IPS-18c (cell line): ENCODE data around the gene PARVA.
"Not testable (repeated sequence)": the region's sequence is repeated elsewhere in the genome, so short reads cannot be mapped to it uniquely, and the experiment has no call there.

Experiments
- H3K4me3 ChIP-seq: 2 replicates; pipeline ENCODE4 v1.7.0; 2013; ENCODE audit warnings: low read depth, mild to moderate bottlenecking, low read length, moderate library complexity; ENCODE audit not compliant: insufficient read depth
- H3K9me3 ChIP-seq: one replicate; pipeline ENCODE4 v1.6.1; 2013; ENCODE audit warnings: mild to moderate bottlenecking, low read length, moderate library complexity; ENCODE audit not compliant: control insufficient read depth, insufficient read depth

PARVA gene

GRCh38 chr11:12377106-12377823 is at the start of gene PARVA:
PARVA (plus strand) TSS chr11:12377571; CDS start chr11:12377648, 77 bp downstream.
- Histone ChIP-seq H3K9me3 (no peaks in the 10 kb centered on the region), H3K4me3 (peak within 1 kb of the TSS; percentile 81)

- H3K4me3 ChIP-seq = no peak overlapping the region
- H3K9me3 ChIP-seq = no peaks in the 10 kb centered on the region
These were observed 48.2 kb upstream of the PARVA start for GRCh38 chr11:12329169-12329568.

DNA sequence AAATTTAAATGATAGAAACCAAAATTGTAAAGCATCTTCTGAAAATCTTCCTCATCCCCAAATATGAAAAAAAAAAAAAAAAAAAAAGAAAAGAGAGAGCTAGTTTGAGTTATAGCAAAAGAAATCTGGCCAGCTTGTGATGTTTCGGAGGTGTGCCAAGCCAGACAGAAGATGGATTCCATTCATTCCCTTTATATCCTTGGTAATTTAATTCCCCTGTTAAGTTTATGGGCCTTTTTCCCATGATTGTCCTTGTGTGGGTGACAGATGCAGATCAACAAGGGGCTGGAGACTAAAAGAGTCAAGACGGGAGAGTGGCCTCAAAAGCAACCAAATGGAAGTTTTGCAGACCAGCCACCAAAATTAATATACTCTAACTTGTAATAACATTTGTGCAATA is 47.6 kb upstream of the PARVA start:
- H3K4me3 ChIP-seq = no peak overlapping the region

GRCh38 chr11:12330485-12331231 is 46.7 kb upstream of the PARVA start:
- Histone ChIP-seq H3K9me3 (no peaks in the 10 kb centered on the region), H3K4me3 (no peak overlapping the region)

More for the DNA sequence above, 47.6 kb upstream of the PARVA start:
- H3K9me3 ChIP-seq = no peaks in the 10 kb centered on the region

DNA sequence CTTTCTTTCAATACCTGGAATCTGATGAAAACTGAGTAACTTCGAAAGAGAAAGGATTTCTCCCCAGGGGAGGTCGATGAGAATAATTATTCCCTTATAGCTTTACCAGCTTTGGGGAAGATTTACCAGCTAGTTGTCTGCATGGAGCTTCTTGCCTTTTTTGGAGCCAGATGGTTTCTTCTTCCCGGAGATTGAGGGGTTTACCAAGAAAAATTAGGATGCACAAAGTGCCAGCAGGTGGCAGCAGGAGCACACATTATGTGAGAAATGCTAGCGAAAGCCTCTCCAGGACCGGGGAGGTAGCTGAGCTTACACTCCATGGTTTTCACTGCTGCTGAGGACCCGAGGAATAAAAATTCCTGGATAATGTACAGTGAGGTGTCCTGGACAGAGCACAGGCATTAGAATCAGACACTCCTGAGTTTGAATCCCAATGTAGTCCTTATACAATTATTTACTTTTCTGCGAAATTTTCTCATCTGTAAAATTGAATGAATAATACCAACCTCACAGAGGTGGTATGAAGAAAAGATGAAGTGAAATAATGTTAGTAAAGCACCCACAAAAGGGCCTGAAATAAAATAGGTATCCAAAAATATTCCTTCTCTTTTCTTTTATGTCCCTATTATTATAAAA is 46.0 kb upstream of the PARVA start:
- Histone ChIP-seq H3K4me3 (no peak overlapping the region), H3K9me3 (no peaks in the 10 kb centered on the region)

- Histone ChIP-seq H3K4me3 (no peak overlapping the region), H3K9me3 (no peaks in the 10 kb centered on the region)
These were observed 33.8 kb upstream of the PARVA start for GRCh38 chr11:12343526-12343925.

DNA sequence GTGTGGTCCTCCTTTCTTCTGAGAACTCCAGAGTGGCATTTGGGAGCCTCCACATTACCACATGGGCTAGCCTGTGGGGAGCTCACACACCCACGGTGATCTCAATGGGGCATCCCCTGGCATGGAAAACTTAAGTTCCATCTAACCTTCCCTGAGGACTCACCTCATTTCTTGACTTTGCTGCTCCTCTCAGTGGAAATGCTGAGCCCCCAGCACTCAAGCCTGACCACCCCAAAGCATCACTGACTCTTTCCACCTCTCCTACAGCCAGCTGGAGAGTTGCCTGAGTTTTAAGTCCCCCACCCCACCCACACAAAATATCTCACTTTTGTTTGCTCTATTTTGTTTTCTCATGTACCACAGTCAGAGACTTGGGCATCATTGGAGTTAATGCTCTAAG is 23.8 kb upstream of the PARVA start:
- H3K4me3 ChIP-seq = no peak overlapping the region
- H3K9me3 ChIP-seq = no peaks in the 10 kb centered on the region

DNA sequence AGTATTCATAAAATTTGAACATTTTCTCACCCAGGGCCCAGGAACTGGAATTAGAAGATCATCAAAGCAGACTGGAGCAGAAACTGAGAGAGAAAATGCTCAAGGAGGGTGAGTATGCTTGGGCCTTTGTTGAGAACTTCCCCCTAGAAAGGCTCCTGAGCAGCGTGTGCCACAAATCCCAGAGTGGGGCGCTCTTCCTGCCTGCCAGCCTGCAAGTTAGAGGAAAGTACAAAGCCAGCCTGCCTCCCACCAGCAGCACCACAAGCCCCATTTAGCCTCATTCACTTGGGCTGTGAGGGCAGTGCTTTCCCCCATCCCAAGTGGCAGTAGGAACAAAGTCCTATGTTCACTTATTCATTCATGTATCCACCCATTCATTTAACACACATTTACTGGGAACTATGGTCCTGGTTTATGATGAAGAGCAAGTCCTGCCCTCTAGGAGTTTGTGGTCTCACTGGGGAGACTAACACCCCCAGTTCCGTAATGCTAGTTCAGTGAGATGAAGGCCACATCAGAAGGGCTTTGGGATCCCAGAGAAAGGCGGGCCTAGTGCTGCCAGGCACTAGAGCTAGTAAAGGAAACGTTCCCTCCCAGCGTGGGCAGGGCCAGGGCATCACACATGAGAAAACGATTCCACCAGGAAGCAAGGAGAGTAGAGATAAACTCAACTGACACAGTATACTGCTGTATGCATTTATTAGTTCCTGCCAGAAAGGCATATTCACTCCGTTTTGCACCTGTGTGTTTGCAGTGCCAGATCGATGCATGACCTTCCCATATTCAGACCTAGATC is 22.4 kb upstream of the PARVA start:
- no peak overlapping the region for H3K4me3 ChIP-seq
- H3K9me3 ChIP-seq = no peaks in the 10 kb centered on the region

DNA sequence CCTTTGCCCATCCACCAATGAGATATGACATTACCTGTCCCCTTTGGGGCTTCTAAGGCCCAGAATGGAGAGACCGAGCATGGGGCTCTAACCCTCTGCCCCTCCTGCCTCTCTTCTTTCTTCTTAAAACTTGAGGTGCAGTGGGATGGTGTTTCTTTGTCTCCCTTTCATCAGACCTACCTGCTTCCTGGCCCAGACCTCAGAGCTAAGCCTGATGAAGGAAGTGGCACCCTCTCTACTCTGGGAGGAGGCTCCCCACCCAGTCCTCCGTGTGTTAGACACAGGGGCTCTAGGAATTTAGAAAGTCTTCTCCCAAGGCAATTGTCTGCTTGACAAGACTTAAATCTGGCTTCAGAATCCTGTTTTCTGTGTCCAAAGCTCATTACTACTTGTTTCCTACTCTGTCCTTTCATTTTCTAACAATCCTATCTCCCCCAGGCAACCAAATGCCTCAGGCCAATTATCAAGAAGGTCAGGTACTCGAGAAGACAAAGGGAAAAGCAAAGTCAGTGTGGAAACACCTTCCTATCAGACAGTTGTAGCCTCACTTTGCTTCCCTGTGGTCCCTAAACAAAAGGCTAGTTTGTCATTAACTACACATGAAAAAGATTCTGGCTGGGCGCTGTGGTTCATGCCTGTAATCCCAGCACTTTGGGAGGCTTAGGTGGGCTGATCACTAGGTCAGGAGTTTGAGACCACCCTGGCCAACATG is 20.3 kb upstream of the PARVA start:
- no peak overlapping the region for H3K4me3 ChIP-seq
- no peaks in the 10 kb centered on the region for H3K9me3 ChIP-seq

DNA sequence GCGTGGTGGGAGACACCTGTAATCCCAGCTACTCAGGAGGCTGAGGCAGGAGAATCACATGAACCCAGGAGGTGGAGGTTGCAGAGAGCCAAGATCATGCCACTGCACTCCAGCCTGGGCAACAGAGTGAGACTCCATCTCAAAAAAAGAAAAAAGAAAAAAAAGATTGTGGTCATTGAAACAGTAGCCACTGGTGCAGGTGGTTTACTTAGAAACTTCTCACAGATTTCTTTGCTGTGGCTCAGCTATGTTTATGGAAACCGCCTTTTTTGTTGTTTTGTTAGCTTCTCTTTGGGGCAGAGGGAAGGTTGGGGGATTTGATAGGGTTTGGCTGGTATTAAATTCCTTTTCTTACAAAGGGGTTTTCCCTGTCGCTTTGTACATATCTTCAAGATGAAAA is 19.7 kb upstream of the PARVA start:
- not testable (repeated sequence) for H3K9me3 ChIP-seq, H3K4me3 ChIP-seq

DNA sequence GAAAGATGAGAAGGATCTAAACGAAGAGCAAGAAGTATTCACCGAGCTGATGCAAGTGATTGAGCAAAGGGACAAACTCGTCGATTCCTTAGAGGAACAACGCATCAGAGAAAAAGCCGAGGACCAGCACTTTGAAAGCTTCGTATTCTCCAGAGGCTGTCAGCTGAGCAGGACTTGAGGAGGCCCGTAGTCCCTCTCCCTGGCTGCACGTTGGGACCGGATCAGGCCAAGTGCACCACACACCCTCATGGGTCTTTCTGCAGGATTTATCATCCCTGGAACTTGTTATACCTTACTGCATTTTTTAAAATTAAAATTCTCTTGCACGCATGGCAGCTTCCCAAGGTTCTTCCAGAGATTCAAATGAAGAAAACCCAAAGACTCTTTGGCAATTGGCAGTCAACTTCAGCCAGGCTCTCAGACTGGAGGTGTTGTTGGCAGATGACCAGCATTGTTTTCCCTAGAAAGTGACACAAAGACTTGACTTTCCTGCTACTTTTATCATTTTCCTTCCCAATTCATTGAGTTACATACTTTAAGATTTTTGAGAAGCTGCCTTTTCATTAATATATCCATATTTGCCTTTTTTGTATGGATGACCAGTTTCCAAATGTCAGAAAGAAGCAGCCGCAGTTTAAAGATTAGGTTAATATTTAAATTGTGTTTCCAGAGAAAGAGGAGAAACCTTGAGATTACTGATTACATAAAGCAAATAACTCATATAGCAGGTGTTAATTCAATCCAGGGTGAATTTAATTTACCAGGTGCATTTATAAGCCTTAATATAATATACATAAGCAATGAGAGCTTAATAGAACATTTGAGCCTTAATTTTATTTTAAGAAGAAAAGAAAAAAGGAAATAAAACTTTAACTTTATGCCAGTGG is 18.8 kb upstream of the PARVA start:
- H3K4me3 ChIP-seq = no peak overlapping the region
- H3K9me3 ChIP-seq = no peaks in the 10 kb centered on the region

- Histone ChIP-seq H3K9me3 (no peaks in the 10 kb centered on the region), H3K4me3 (no peak overlapping the region)
These were observed 17.6 kb upstream of the PARVA start for GRCh38 chr11:12359761-12360160.

GRCh38 chr11:12361682-12362081 is 15.7 kb upstream of the PARVA start:
- H3K4me3 ChIP-seq = no peak overlapping the region
- H3K9me3 ChIP-seq = no peaks in the 10 kb centered on the region

DNA sequence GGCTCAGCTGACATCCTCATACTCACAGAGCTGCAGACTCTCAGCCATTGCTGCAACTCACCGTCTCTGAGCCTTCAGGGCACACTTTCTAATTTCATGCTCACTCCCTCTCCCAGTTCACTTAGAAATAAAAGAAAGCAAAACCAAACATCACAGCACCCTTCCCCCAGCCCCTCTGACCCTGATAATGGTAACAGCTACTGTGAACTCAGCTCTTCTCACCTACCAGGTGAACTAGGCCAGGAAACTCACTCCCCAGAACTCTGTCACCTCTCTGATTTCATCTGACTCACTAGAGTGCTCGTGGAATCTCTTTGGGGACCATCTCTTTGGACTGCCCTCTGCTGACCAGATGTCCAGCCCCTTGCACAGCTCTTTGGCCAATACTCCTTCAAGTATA is 14.5 kb upstream of the PARVA start:
- no peaks in the 10 kb centered on the region for H3K9me3 ChIP-seq
- no peak overlapping the region for H3K4me3 ChIP-seq

GRCh38 chr11:12363373-12363772 is 14.0 kb upstream of the PARVA start:
- Histone ChIP-seq H3K9me3 (no peaks in the 10 kb centered on the region), H3K4me3 (no peak overlapping the region)

GRCh38 chr11:12365965-12366575 is 11.3 kb upstream of the PARVA start:
- H3K4me3 ChIP-seq = not testable (repeated sequence)

More at GRCh38 chr11:12365965-12366575, 11.3 kb upstream of the PARVA start:
- H3K9me3 ChIP-seq = not testable (repeated sequence)
